Retina (tissue), 1 donor: ENCODE measurements around the gene ZNF681.
A peak's percentile ranks its signal among the peaks of the same experiment; 100 is the strongest.
"Not testable (repeated sequence)": the region's sequence is repeated elsewhere in the genome, so short reads cannot be mapped to it uniquely, and the experiment has no call there.

ENCODE experiments used
- DNase-seq: peaks from one replicate; pipeline ENCODE4 v3.0.0-alpha.2; 2016

The ZNF681 gene

DNA sequence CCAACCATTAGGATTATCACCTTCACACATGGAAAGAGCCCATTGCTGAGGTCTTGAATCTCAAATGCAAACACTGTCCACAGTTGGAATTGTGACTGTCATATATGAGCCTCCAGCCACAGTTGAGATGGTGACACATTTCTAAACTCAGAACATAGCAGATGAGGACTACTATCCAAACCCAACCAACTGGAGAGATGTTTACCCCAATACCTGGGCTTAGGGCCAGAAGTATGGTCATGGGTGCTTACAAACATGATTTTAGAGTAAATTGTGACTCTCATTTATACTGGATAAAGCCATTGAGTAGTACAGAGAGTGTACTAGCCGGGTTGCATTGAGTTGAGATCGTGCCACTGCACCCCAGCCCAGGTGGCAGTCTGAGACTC lies 14.0 kb upstream of the ZNF681 start:
- DNase-seq = no peak

DNA sequence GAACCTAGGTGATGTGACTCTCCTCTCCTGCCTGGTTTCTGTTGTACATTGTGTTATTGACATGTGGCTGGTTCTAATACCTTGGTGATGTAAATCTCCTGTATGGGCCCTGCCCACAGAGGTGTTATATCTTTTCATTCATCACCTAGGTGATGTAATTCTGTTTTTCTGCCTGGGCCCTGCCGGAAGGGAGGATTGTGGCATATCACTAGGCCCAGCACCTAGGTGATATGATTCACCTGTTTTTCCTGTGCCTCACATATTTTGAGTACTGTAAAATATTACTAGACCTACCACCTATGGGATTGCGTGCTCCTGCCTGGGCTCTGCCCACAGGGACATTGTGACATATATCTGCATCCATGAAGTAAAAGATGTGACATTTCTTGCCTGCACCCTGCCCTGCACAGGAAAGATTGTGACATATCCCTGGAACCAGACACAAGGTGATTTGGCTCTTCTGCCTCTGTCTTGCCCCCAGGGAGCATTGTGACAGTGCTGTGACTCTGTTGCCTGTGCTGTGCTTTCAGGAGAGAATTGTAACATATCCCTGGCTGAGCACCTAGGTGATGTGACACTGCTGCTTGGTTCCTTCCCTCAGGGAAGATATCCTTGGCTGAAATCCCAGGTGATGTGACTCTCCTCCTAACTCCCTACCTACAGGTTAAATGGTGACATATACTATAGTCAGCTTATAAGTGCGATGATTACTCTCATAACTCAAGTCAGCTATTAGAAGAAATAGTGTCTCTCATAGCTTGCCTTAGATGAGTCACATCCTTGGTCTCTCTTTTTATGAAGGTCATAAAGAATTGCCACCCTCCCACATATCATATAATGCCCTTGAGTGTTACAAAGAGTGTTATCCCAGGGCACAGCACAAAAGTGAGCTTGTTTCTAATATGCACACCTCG lies 13.3 kb upstream of the ZNF681 start:
- no peak for DNase-seq

GRCh38 chr19:23771316-23771715 lies 12.6 kb upstream of the ZNF681 start:
- no peak for DNase-seq

DNA sequence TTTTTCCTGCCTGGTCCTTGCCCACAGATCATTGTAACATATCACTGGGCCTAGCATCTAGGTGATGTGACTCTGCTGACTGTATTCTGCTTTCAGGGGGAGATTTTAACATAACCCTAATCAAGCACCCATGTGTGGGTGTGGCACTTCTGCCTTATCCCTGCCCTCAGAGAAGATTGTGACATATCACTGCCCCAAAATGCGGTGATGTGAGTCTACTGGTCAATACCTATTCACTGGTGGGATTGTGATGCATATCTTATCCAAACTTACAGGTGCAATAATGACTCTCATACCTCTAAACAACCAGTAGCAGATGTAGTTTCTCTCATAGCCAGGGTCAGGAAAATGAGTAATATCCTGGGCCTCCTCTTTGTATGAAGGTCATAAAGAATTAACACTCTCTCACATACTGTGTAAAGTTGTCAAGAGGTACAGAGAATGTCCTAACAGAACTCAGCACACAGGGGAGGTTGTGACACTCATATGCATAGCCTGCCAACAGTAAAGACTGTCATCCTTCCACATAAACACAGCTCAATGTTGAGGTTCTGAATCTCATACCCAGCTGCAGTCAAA lies 12.1 kb upstream of the ZNF681 start:
- DNase-seq = no peak

DNA sequence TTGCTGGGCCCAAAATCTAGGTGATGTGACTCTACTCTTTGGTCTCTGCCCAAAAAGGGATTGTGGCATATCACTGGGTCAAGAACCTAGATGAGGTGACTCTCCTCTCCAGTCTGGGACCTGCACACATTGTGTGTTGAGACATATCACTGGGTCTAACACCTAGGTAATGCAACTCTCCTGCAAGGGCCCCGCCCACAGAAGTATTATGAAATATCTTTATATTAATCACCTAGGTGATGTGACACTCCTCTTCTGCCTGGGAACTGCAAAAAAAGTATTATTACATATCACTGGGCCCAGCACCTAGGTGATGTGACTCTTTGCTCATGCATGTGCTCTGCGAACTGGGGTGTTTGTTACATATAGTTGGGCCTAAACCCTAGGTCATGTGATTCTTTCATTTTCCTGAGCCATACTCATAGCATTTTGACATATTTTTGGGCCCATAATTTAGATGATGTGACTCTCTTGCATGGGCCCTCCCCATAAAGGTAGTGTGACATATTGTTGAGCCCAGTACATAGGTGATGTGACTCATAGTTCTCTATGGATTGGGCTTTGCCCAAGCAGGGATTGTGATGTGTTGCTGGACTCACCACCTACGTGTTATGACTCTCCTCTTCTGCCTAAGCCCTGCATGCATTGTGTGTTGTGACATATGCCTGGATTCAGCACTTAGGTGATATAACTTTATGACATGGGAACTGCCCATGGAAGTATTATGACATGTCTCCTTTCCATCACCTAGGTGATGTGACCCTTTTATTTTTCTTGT lies 11.2 kb upstream of the ZNF681 start:
- no peak for DNase-seq

DNA sequence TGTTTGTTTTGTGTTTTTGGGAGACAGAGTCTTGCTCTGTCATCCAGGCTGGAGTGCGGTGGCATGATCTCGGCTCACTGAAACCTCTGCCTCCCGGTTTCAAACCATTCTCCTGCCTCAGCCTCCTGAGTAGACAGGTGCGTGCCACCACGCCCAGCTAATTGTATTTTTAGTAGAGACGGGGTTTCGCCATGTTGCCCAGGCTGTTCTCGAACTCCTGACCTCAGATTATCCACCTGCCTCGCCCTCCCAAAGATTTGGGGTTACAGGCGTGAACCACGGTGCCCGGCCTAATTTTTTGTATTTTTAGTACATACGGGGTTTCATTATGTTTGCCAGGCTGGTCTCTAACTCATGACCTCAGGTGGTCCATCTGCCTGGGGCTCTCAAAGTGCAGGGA lies 8.3 kb upstream of the ZNF681 start:
- no peak for DNase-seq

DNA sequence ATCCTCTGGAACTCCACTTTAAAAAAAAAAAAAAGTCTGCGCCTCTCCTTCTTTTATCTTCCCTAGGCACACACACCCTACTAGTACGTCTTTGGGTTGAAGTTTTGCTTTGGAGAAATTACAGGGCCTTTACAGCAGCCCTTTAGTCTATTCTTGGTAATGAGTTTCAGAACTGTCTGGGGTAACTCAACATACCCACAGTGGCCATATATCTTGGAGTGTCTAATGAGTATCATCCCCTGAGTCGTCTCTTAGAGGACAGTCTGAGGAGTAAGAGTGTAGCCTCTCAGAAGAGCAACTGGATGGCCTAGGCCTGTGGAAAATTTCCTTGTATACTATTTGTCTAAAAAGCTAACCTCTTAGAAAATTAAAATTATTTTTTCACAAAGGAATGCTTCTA lies 6.1 kb upstream of the ZNF681 start:
- DNase-seq = no peak

GRCh38 chr19:23762884-23763711 lies 4.4 kb upstream of the ZNF681 start:
- peak; percentile 94 for DNase-seq

GRCh38 chr19:23762548-23762883 lies 3.8 kb upstream of the ZNF681 start:
- DNase-seq = no peak

DNA sequence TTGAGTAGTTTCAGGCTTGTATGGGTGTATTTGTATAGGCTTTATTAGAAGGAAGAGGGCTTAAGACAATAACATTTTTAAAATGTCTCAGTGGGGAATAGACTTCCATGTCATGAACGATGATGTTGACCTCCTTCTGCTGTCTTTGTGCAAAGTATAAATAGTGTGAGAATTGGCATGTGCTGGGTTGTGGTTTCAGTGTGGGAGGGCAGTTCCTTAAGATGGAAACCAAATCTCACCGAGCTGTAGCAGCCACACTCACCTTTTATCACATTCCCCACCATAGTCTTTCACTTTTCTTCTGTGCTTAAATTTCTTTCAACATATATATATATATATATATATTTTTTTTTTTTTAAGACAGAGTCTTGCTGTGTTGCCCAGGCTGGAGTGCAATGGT lies 1.6 kb upstream of the ZNF681 start:
- not testable (repeated sequence) for DNase-seq

DNA sequence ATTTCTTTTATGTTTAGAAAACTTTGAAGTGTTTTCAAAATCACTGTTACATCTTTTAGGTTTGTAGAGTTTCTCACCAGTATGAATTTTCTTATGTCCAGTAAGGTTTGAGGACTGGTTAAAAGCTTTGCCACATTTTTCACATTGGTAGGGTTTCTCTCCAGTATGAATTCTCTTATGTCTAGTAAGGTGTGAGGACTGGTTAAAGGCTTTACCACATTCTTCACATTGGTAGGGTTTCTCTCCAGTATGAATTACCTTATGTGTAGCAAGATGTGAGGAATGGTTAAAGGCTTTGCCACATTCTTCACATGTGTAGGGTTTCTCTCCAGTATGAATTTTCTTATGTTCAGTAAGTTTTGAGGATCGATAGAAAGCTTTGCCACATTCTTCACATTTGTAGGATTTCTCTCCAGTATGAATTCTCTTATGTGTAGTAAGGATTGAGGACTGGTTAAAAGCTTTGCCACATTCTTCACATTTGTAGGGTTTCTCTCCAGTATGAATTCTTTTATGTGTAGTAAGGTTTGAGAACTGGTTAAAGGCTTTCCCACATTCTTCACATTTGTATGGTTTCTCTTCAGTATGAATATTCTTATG lies 15.0 kb downstream of the ZNF681 start:
- not testable (repeated sequence) for DNase-seq

- DNase-seq = not testable (repeated sequence)
Observed at GRCh38 chr19:23730729-23731465, 27.8 kb downstream of the ZNF681 start.

DNA sequence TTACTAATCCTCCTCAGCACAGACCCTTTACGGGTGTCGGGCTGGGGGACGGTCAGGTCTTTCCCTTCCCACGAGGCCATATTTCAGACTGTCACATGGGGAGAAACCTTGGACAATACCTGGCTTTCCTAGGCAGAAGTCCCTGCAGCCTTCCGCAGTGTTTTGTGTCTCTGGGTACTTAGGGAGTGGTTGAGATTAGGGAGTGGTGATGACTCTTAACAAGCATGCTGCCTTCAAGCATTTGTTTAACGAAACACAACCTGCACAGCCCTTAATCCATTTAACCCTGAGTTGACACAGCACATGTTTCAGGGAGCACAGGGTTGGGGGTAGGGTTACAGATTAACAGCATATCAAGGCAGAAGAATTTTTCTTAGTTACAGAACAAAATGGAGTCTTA lies 34.5 kb downstream of the ZNF681 start:
- DNase-seq = not testable (repeated sequence)

DNA sequence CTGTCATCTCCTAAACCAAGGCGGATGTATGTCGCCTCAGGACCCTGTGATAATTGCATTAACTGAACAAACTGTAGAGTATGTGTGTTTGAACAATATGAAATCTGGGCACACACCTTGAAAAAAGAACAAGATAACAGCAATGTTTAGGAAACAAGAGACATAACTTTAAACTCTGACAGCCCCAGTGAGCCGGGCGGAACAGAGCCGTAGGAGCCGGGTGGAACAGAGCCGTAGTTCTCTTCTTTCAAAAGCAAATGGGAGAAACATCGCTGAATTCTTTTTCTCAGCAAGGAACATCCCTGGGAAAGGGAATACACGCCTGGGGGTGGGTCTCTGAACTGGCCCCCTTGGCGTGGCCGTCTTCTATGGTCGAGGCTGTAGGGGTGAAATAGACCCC lies 39.9 kb downstream of the ZNF681 start:
- DNase-seq = peak; percentile 2

GRCh38 chr19:23716792-23717191 lies 41.9 kb downstream of the ZNF681 start:
- DNase-seq = no peak

DNA sequence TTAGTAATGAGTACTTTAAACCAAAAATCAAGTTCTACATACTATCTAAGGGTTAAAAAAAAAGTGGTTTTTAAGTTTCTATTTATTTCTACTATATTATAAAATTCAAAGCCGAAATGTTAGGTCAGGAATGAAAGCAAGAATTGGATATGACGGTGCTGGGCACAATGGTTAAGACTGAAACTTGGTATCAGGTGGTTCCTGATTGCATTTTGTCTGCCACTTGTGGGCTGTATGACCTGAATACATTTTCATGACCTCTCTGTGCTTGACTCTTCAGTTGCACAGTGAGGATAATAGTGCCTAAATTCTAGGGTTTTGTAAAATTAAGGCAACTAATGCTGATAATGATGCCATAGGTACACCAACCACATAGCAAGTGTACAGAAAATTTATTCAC lies 49.3 kb downstream of the ZNF681 start:
- DNase-seq = no peak

DNA sequence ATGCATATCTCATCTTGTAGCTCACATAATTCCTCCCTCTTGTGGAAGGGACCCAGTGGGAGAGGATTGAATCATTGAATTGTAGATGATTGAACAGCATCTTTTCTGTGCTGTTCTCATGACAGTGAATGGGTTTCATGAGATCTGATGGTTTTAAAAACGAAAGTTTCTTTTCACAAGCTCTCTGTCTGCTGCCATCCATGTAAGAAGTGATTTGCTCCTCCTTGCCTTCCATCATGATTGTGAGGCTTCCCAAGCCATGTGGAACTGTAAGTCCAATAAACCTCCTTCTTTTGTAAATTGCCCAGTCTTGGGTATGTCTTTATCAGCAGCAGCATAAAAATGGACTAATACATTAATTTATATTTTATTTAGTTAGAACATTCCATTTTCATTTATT lies 52.0 kb downstream of the ZNF681 start:
- DNase-seq = no peak

DNA sequence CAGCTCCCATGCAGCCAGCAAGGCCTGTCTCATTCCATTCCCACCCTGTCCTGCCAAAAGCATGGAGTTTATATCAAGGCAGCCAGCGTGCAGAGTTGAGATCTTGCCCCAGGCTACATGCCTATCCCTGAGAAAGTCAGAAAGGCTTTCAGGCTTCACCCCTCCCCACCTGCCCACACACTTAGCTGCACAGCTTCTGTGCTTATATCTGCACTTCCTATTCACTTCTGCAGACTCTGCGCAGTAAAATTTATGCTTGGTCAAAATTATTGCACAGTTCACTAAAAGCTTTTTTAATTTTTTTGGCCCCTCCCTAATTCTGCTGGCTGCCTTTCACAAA lies 59.2 kb downstream of the ZNF681 start:
- DNase-seq = no peak

DNA sequence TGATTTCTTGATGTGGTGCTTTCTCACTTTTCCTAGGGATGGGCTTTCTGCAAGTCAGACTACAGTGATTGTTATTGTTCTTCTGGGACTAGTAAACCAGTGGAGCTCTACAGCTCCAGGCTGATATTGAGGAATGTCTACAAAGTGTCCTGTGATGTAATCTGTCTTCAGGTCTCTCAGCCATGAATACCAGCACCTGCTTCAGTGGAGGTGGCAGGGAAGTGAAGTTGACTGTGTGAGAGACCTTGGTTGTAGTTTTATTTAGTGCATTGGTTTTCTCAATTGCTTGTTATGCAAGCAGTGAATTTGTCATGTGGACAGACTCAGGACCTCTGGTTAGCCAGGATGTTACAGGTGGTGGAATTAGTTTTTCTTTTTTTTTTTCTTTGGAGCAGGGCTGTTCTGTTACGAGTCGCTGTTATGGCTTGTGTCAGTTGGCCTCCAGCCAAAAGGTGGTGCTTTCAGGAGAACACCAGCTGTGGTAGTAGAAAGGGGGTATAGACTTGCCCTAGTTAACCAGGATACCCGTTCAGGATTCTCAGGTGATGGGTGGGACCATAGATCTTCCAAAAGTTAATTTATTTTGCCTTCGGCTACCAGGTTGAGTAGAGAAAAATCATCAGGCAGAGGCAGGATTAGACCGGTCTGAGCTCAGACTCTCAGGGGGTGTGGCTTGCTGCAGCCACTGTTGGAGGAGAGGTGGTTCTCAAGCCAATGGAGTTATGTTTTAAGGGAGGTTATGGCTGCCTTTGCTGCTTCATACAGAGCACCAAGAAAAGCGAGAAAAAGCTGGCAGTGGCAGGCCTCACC lies 59.8 kb downstream of the ZNF681 start:
- no peak for DNase-seq

- not testable (repeated sequence) for DNase-seq
Observed at GRCh38 chr19:23692937-23693336, 65.8 kb downstream of the ZNF681 start.
